ENCODE data around the gene ALKBH1.

ALKBH1 gene

GRCh38 chr14:77710364-77710763 is 2.5 kb upstream of the ALKBH1 start:
- no peak overlapping the region for H3K27ac ChIP-seq
- POLR2A ChIA-PET (ENCODE audit: low non-redundant PET), result no interaction called here
- CTCF ChIA-PET, result interaction anchor here (0.5 kb wide), 1 partner anchor 22 kb away, joined by 3 read pairs; no protein-coding TSS in a partner anchor
- DNase-seq (ENCODE audit: low spot score), result no peak
- TF ChIP-seq CTCF (conservative IDR thresholded peaks at IDR 0.05; ENCODE audit: low read depth), result no peak

GRCh38 chr14:77709412-77709811 is 1.6 kb upstream of the ALKBH1 start:
- no peak overlapping the region for H3K27ac ChIP-seq
- ChIA-PET CTCF (interaction anchor here (0.8 kb wide), 1 partner anchor 43 kb away, joined by 5 read pairs; no protein-coding TSS in a partner anchor), POLR2A (ENCODE audit: low non-redundant PET) (no interaction called here)
- no peak for DNase-seq (ENCODE audit: low spot score)
- TF ChIP-seq CTCF (conservative IDR thresholded peaks at IDR 0.05; ENCODE audit: low read depth), result no peak

GRCh38 chr14:77708749-77709148 is 926 bp upstream of the ALKBH1 start:
- TF ChIP-seq CTCF (conservative IDR thresholded peaks at IDR 0.05; ENCODE audit: low read depth), result no peak
- ChIA-PET CTCF (interaction anchor here (0.7 to 1.1 kb wide), 2 partner anchors 14 to 47 kb away, joined by 3 read pairs; no protein-coding TSS in a partner anchor), POLR2A (ENCODE audit: low non-redundant PET) (no interaction called here)
- DNase-seq (ENCODE audit: low spot score), result no peak
- H3K27ac ChIP-seq, result no peak overlapping the region

GRCh38 chr14:77707355-77707723 is 484 bp downstream of the ALKBH1 start:
- H3K27ac ChIP-seq, result peak overlapping the region; percentile 63
- ChIA-PET CTCF (interaction anchor here (0.6 kb wide), 1 partner anchor 9 kb away, joined by 3 read pairs; no protein-coding TSS in a partner anchor), POLR2A (ENCODE audit: low non-redundant PET) (no interaction called here)
- peak; percentile 64 for TF ChIP-seq CTCF (conservative IDR thresholded peaks at IDR 0.05; ENCODE audit: low read depth)
- peak; percentile 57 for DNase-seq (ENCODE audit: low spot score)

GRCh38 chr14:77691259-77691658 is 16.6 kb downstream of the ALKBH1 start:
- TF ChIP-seq CTCF (conservative IDR thresholded peaks at IDR 0.05; ENCODE audit: low read depth), result no peak
- no peak overlapping the region for H3K27ac ChIP-seq
- ChIA-PET POLR2A (ENCODE audit: low non-redundant PET) (no interaction called here), CTCF (no interaction called here)
- no peak for DNase-seq (ENCODE audit: low spot score)

GRCh38 chr14:77682158-77682553 is 25.7 kb downstream of the ALKBH1 start:
- no peak overlapping the region for H3K27ac ChIP-seq
- no peak for TF ChIP-seq CTCF (conservative IDR thresholded peaks at IDR 0.05; ENCODE audit: low read depth)
- ChIA-PET CTCF (interaction anchor here (0.5 kb wide), 1 partner anchor 170 kb away, joined by 3 read pairs; no protein-coding TSS in a partner anchor), POLR2A (ENCODE audit: low non-redundant PET) (no interaction called here)
- peak; percentile 13 for DNase-seq (ENCODE audit: low spot score)
